Progenitor cell of endocrine pancreas (in vitro differentiated cells): ENCODE data around the gene ASS1. TPM values are rescaled to one million over a fixed set of nuclear protein-coding genes. Genes with fewer than 3 reads are reported as not detected.

Source experiments
- DNase-seq: peaks from one replicate; pipeline ENCODE4 v3.0.0; 2021; ENCODE audit warnings: low spot score; ENCODE audit not compliant: unreplicated experiment
- H3K27ac Mint-ChIP-seq: 2 replicates; pipeline ENCODE4 v1.8.0; 2021; ENCODE audit warnings: mild to moderate bottlenecking, moderate library complexity, mixed read lengths
- H3K27me3 Mint-ChIP-seq: 2 replicates; pipeline ENCODE4 v1.8.0; 2021; ENCODE audit warnings: mixed read lengths
- H3K36me3 Mint-ChIP-seq: 2 replicates; pipeline ENCODE4 v1.8.0; 2022; ENCODE audit warnings: mixed read lengths; ENCODE audit not compliant: insufficient read depth
- H3K4me1 Mint-ChIP-seq: 2 replicates; pipeline ENCODE4 v1.8.0; 2021; ENCODE audit warnings: low read depth, mixed read lengths
- H3K4me3 Mint-ChIP-seq: 2 replicates; pipeline ENCODE4 v1.8.0; 2021; ENCODE audit warnings: low read depth, mild to moderate bottlenecking, moderate library complexity, mixed read lengths
- H3K9me3 Mint-ChIP-seq: 2 replicates; pipeline ENCODE4 v1.8.0; 2021; ENCODE audit warnings: low read depth, mixed read lengths
- total RNA-seq: library from RNA; stranded (reverse); gene quantifications from 2 replicates; pipeline ENCODE4 v1.2.1, GENCODE V29; 2021
- TF ChIP-seq, protein P1 (sequence below): fragments of 200-600 bp; sonication (generic); IDR thresholded peaks from one replicate; pipeline ENCODE4 v1.5.0; 2021; ENCODE audit warnings: antibody characterized with exemption, mild to moderate bottlenecking; ENCODE audit not compliant: unreplicated experiment

The ASS1 gene
- total RNA-seq, 1 donor from 2014 or later: 6.5 TPM

DNA sequence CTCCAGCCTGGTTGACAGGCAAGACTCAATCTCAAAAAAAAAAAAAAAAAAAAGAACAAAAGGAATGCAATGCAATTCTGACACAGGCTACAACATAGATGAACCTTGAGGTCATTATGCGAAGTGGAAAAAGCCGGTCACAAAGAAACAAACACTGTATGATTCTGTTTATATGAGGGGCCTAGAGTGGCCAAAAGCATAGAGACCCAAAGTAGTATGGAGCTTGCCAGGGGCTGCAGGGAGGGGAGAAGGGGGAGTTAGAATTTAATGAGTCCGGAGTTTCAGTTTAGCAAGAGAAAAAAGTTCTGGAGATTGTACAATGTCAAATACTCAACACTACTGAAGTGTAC, 33.2 kb upstream of the ASS1 start:
- Mint-ChIP-seq H3K27me3 (no peaks in the 10 kb centered on the region), H3K4me3 (no peak overlapping the region), H3K27ac (no peak overlapping the region), H3K4me1 (no peaks in the 10 kb centered on the region), H3K36me3 (no peaks in the 10 kb centered on the region), H3K9me3 (no peaks in the 10 kb centered on the region)
- TF ChIP-seq, protein P1, sequence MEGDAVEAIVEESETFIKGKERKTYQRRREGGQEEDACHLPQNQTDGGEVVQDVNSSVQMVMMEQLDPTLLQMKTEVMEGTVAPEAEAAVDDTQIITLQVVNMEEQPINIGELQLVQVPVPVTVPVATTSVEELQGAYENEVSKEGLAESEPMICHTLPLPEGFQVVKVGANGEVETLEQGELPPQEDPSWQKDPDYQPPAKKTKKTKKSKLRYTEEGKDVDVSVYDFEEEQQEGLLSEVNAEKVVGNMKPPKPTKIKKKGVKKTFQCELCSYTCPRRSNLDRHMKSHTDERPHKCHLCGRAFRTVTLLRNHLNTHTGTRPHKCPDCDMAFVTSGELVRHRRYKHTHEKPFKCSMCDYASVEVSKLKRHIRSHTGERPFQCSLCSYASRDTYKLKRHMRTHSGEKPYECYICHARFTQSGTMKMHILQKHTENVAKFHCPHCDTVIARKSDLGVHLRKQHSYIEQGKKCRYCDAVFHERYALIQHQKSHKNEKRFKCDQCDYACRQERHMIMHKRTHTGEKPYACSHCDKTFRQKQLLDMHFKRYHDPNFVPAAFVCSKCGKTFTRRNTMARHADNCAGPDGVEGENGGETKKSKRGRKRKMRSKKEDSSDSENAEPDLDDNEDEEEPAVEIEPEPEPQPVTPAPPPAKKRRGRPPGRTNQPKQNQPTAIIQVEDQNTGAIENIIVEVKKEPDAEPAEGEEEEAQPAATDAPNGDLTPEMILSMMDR: no peak
- no peak for DNase-seq

DNA sequence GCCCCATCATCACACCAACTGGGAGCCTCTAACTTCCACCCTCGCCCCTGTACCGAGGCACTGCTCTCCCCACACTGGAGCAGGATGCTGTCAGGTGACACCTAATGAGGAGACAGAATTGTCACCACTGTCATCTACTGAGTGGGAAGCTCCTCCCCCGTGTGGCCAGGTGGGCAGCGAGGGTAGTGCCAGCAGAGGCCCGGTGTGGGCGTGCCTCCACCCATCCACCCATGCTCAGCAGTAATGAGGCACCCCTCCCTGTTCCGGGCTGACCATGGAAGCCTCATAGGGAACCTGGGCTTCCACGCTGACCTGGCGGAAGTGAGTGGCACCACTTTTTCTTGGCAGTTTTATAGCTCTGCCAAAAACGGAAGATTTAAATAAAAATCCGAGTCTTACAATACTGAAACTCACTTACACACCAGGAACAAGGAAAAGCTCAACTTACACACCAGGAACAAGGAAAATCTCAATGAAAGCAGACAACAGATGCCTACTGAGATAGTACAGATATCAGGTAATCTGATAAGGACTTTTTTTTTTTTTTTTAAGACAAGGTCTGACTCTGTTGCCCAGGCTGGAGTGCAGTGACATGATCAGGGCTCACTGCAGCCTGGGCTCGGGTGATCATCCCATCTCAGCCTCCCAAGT, 30.6 kb upstream of the ASS1 start:
- peaks cover 3% of the 10 kb centered on the region for H3K27me3 Mint-ChIP-seq
- no peaks in the 10 kb centered on the region for H3K9me3 Mint-ChIP-seq
- no peak overlapping the region for H3K27ac Mint-ChIP-seq
- no peak overlapping the region for H3K4me3 Mint-ChIP-seq
- DNase-seq: no peak
- TF ChIP-seq, protein P1: no peak
- no peaks in the 10 kb centered on the region for H3K36me3 Mint-ChIP-seq
- no peaks in the 10 kb centered on the region for H3K4me1 Mint-ChIP-seq

DNA sequence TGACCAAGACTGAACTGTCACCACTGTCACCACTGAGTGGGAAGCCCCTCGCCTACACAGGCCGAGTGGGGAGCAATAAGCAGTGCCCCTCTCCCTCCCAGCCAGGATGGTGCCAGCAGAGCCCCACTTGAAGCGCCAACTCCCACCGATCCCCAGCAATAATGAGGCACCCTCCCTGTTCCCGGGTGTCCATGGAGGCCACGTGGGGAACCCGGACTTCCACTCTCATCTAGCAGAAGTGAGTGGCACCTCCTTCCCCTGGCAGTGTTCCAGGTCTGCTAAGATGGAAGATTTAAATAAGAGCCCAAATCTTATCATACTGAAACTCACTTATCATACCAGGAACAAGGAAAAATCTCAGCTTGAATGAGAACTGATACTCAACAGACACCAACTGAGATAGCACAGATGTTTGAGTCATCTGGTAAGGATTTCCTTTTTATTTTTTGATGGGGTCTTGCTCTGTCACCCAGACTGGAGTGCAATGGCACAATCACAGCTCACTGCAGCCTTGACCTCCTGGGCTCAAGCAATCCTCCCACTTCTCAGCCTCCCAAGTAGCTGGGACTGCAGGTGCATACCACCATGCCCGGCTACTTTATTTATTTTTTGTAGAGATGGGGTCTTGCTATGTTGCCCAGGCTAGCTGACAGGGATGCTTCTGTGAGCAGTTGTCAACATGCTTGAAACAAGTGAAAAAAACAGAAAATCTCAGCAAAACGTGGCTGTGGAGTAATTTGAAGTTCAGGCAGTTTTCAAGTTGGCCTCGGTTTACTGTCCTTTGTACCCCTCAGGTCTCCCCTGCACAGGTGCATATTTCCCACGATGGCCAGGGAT, 29.6 kb upstream of the ASS1 start:
- Mint-ChIP-seq H3K9me3 (no peaks in the 10 kb centered on the region), H3K27me3 (peaks cover 8% of the 10 kb centered on the region), H3K4me3 (no peak overlapping the region), H3K27ac (no peak overlapping the region), H3K36me3 (no peaks in the 10 kb centered on the region), H3K4me1 (no peaks in the 10 kb centered on the region)
- no peak for DNase-seq
- TF ChIP-seq, protein P1: no peak

DNA sequence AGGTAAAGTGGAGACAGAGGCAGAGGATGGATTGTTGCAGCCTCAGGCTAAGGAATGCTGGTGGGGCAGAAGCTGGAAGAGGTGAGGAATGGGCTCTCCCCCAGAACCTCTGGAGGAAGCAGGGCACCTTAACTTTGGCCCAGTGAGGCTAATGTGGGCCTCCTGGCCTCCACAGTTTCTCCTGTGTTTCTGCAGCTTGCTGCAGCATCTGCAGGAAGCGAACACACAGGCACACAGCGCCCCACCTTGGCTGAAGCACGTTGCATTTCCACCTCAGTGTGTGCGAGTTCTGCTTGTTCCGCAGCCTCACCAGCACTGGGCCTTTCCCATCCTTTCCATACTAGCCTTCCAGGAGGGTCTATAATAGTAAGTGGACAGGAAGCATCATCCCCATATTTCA, 27.2 kb upstream of the ASS1 start:
- TF ChIP-seq, protein P1: no peak
- no peak for DNase-seq
- Mint-ChIP-seq H3K4me1 (no peaks in the 10 kb centered on the region), H3K4me3 (no peak overlapping the region), H3K9me3 (no peaks in the 10 kb centered on the region), H3K27me3 (peaks cover 25% of the 10 kb centered on the region), H3K27ac (no peak overlapping the region), H3K36me3 (no peaks in the 10 kb centered on the region)

DNA sequence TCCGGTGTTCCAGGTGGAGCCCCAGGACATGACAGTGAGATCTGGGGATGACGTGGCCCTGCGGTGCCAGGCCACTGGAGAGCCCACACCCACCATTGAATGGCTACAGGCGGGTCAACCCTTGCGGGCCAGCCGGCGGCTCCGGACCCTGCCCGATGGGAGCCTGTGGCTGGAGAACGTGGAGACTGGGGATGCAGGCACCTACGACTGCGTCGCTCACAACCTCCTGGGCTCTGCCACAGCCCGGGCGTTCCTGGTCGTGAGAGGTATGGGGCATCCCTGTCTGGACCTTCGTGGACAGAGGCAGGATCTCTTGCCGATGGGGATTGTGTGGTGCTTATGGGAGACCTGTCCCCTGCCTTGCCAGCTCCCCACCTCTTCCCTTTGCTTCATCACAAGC, 26.0 kb upstream of the ASS1 start:
- H3K27me3 Mint-ChIP-seq: peaks cover 32% of the 10 kb centered on the region
- DNase-seq: no peak
- H3K4me1 Mint-ChIP-seq: no peaks in the 10 kb centered on the region
- no peak overlapping the region for H3K27ac Mint-ChIP-seq
- no peaks in the 10 kb centered on the region for H3K36me3 Mint-ChIP-seq
- no peaks in the 10 kb centered on the region for H3K9me3 Mint-ChIP-seq
- TF ChIP-seq, protein P1: no peak
- H3K4me3 Mint-ChIP-seq: no peak overlapping the region
